PC-9 (cell line): ENCODE results near the gene CNTN4.

Experiments used
- CTCF ChIP-seq: fragments of 200-600 bp; sonication (generic); conservative IDR thresholded peaks from 2 replicates; pipeline ENCODE4 v1.6.1; 2017; ENCODE audit warnings: mixed run types, antibody characterized with exemption, mild to moderate bottlenecking, moderate library complexity
- EZH2 ChIP-seq: fragments of 200-600 bp; sonication (generic); IDR thresholded peaks from 2 replicates; pipeline ENCODE4 v1.8.0; 2017; ENCODE audit warnings: antibody characterized with exemption, low read depth

- TF ChIP-seq CTCF (no peak), EZH2 (no peak)
These were observed 986.2 kb downstream of the CNTN4 start for GRCh38 chr3:3084890-3085289.
